A549 (cell line): Measurements from ENCODE around the gene NUAK1. TPM values are rescaled to one million over a fixed set of nuclear protein-coding genes. Genes with fewer than 3 reads are reported as not detected.
A peak's percentile ranks its signal among the peaks of the same experiment; 100 is the strongest.

Experiments
- ATAC-seq, 2 experiments: fragments of 200-7000 bp in 1 of 2; fragments of >200 bp in 1 of 2; cut with Nextera tagmentation in 1 of 2; cut with Tn5 transposase in 1 of 2; 3 replicates each; pipeline versions ENCODE4 v1.8.0 to v1.9.1; 2018 to 2020; ENCODE audit warnings: mild to moderate bottlenecking in 1 of 2, moderate library complexity in 1 of 2
- CTCF ChIA-PET: fragments of 300-600 bp; sonication (Branson Sonifier 250); formaldehyde crosslinking; extraction: SDS; loops from one replicate; lab custom pipeline; 2021; ENCODE audit warnings: antibody characterized with exemption, inconsistent platforms; lab: Yijun Ruan, JAX
- POLR2A ChIA-PET: fragments of 350-600 bp; formaldehyde crosslinking; extraction: SDS; loops from one replicate; lab custom pipeline; 2021; ENCODE audit warnings: antibody characterized with exemption, inconsistent platforms; lab: Yijun Ruan, JAX
- DNase-seq, 2 experiments: peaks; one replicate each; pipeline versions ENCODE4 v3.0.0 to v3.0.0-alpha.2; 2011 to 2016; ENCODE audit warnings: low read depth in 1 of 2, low spot score in 1 of 2
- FAIRE-seq: peaks from 2 replicates; lab custom pipeline; 2011; peaks lifted over from hg19 to GRCh38; lab: Jason Lieb, UNC
- H3K27ac ChIP-seq, 2 experiments: fragments of >200 bp; sonication (Bioruptor Twin); formaldehyde crosslinking; 3 replicates each; pipeline ENCODE4 v1.5.1; 2016 to 2017
- H3K4me1 ChIP-seq: fragments of >200 bp; sonication (Bioruptor Twin); formaldehyde crosslinking; 3 replicates; pipeline ENCODE4 v1.6.1; 2016
- H3K4me2 ChIP-seq: fragments of >200 bp; sonication (Bioruptor Twin); formaldehyde crosslinking; 3 replicates; pipeline ENCODE4 v1.6.1; 2016
- H3K4me3 ChIP-seq: fragments of >200 bp; sonication (Bioruptor Twin); formaldehyde crosslinking; 3 replicates; pipeline ENCODE4 v1.5.1; 2016
- H3K9me3 ChIP-seq: fragments of >200 bp; sonication (Bioruptor Twin); formaldehyde crosslinking; 3 replicates; pipeline ENCODE4 v1.6.1; 2016
- BHLHE40 ChIP-seq: IDR thresholded peaks from 2 replicates; pipeline ENCODE4 v1.6.1; 2012; ENCODE audit warnings: low read depth, low read length, inconsistent platforms
- CEBPB ChIP-seq, 2 experiments: fragments of >200 bp in 1 of 2; sonication (Bioruptor Twin) in 1 of 2; formaldehyde crosslinking in 1 of 2; IDR thresholded peaks; 2 replicates each; pipeline ENCODE4 v1.6.1; 2012 to 2016
- CHD2 ChIP-seq: fragments of 150-350 bp; IDR thresholded peaks from 2 replicates; pipeline ENCODE4 v1.6.1; 2014; ENCODE audit warnings: low read length; ENCODE audit not compliant: partially characterized antibody
- CHD4 ChIP-seq: fragments of 200-600 bp; sonication (generic); IDR thresholded peaks from 2 replicates; pipeline ENCODE4 v1.6.1; 2016; ENCODE audit warnings: antibody characterized with exemption, mild to moderate bottlenecking, borderline replicate concordance
- CTCF ChIP-seq: fragments of >200 bp; sonication (Bioruptor Twin); formaldehyde crosslinking; IDR thresholded peaks from 3 replicates; pipeline ENCODE4 v1.5.1; 2016
- EP300 ChIP-seq, 2 experiments: fragments of >200 bp; sonication (Bioruptor Twin); formaldehyde crosslinking; IDR thresholded peaks; 2 replicates in 1 of 2; 3 replicates in 1 of 2; pipeline ENCODE4 v1.6.1; 2016 to 2017
- ESRRA ChIP-seq: fragments of 150-350 bp; IDR thresholded peaks from 2 replicates; pipeline ENCODE4 v1.6.1; 2014; ENCODE audit warnings: mild to moderate bottlenecking, low read length, borderline replicate concordance
- FOSB ChIP-seq: fragments of 250-450 bp; sonication (Bioruptor Pico); IDR thresholded peaks from 2 replicates; pipeline ENCODE4 v1.5.0; 2020; ENCODE audit warnings: mild to moderate bottlenecking, moderate library complexity
- FOSL2 ChIP-seq, 2 experiments: fragments of 450-650 bp in 1 of 2; fragments of >200 bp in 1 of 2; sonication (Bioruptor Twin) in 1 of 2; formaldehyde crosslinking; IDR thresholded peaks; 2 replicates each; pipeline versions ENCODE4 v1.5.0 to v1.6.1; 2016 to 2020; ENCODE audit warnings: mild to moderate bottlenecking in 1 of 2, moderate library complexity in 1 of 2
- FOXS1 ChIP-seq: fragments of 250-450 bp; sonication (Bioruptor Pico); IDR thresholded peaks from 2 replicates; pipeline ENCODE4 v1.5.0; 2020; ENCODE audit warnings: mild to moderate bottlenecking, moderate library complexity
- GATA3 ChIP-seq: IDR thresholded peaks from 2 replicates; pipeline ENCODE4 v1.6.1; 2012; ENCODE audit warnings: borderline replicate concordance
- HMGXB4 ChIP-seq: fragments of 250-450 bp; sonication (Bioruptor Pico); IDR thresholded peaks from 2 replicates; pipeline ENCODE4 v1.5.0; 2021; ENCODE audit warnings: mild to moderate bottlenecking, moderate library complexity, borderline replicate concordance
- HOXA7 ChIP-seq: fragments of 250-450 bp; sonication (Bioruptor Pico); IDR thresholded peaks from 2 replicates; pipeline ENCODE4 v1.5.0; 2020; ENCODE audit warnings: mild to moderate bottlenecking, moderate library complexity
- HOXB5 ChIP-seq: fragments of 250-450 bp; sonication (Bioruptor Pico); IDR thresholded peaks from 2 replicates; pipeline ENCODE4 v1.5.0; 2020; ENCODE audit warnings: mild to moderate bottlenecking, moderate library complexity
- KDM1A ChIP-seq: fragments of 200-600 bp; sonication (generic); IDR thresholded peaks from 2 replicates; pipeline ENCODE4 v1.6.1; 2016; ENCODE audit warnings: low read depth, mild to moderate bottlenecking
- KDM5A ChIP-seq: fragments of 200-600 bp; sonication (generic); IDR thresholded peaks from 2 replicates; pipeline ENCODE4 v1.6.1; 2016; ENCODE audit warnings: antibody characterized with exemption, mild to moderate bottlenecking
- MAFK ChIP-seq: fragments of 450-650 bp; IDR thresholded peaks from 2 replicates; pipeline ENCODE4 v1.6.1; 2014; ENCODE audit not compliant: partially characterized antibody
- MAZ ChIP-seq: fragments of 150-350 bp; IDR thresholded peaks from 2 replicates; pipeline ENCODE4 v1.6.1; 2014; ENCODE audit warnings: antibody characterized with exemption, low read depth, low read length, borderline replicate concordance
- MYC ChIP-seq: IDR thresholded peaks from 2 replicates; pipeline ENCODE4 v1.6.1; 2012; ENCODE audit warnings: mild to moderate bottlenecking, inconsistent platforms, low read length, improper control_type of control experiment, borderline replicate concordance
- NFE2L2 ChIP-seq: fragments of 150-350 bp; conservative IDR thresholded peaks from 2 replicates; pipeline ENCODE4 v1.6.1; 2014; ENCODE audit warnings: low read length
- POLR2A ChIP-seq: IDR thresholded peaks from 2 replicates; pipeline ENCODE4 v1.6.1; 2012; ENCODE audit warnings: mild to moderate bottlenecking, low read length
- RAD21 ChIP-seq, 2 experiments: fragments of >200 bp in 1 of 2; sonication (Bioruptor Twin) in 1 of 2; formaldehyde crosslinking in 1 of 2; IDR thresholded peaks in 1 of 2; conservative IDR thresholded peaks in 1 of 2; 2 replicates in 1 of 2; 3 replicates in 1 of 2; pipeline ENCODE4 v1.6.1; 2012 to 2018; ENCODE audit warnings: inconsistent platforms in 1 of 2
- RARB ChIP-seq: fragments of 250-450 bp; sonication (Bioruptor Pico); IDR thresholded peaks from 2 replicates; pipeline ENCODE4 v1.8.0; 2021; ENCODE audit warnings: mild to moderate bottlenecking, moderate library complexity
- RCOR1 ChIP-seq: fragments of 150-350 bp; IDR thresholded peaks from 2 replicates; pipeline ENCODE4 v1.6.1; 2014; ENCODE audit warnings: antibody characterized with exemption, low read length, low read depth
- RNF2 ChIP-seq: fragments of 200-600 bp; sonication (generic); IDR thresholded peaks from 2 replicates; pipeline ENCODE4 v1.6.1; 2016; ENCODE audit warnings: low read depth, mild to moderate bottlenecking, antibody characterized with exemption, moderate library complexity, borderline replicate concordance
- SREBF2 ChIP-seq: fragments of 450-650 bp; IDR thresholded peaks from 2 replicates; pipeline ENCODE4 v1.6.1; 2014; ENCODE audit warnings: mild to moderate bottlenecking, moderate library complexity
- TFCP2L1 ChIP-seq: fragments of 250-450 bp; sonication (Bioruptor Pico); IDR thresholded peaks from 2 replicates; pipeline ENCODE4 v1.5.0; 2021; ENCODE audit warnings: mild to moderate bottlenecking
- TP53 ChIP-seq: fragments of 250-450 bp; sonication (Bioruptor Pico); IDR thresholded peaks from 2 replicates; pipeline ENCODE4 v1.5.0; 2021; ENCODE audit warnings: mild to moderate bottlenecking, moderate library complexity
- ZC3H11A ChIP-seq: fragments of 450-650 bp; IDR thresholded peaks from 2 replicates; pipeline ENCODE4 v1.6.1; 2014; ENCODE audit warnings: antibody characterized with exemption, mild to moderate bottlenecking
- ZSCAN20 ChIP-seq: fragments of 250-450 bp; sonication (Bioruptor Pico); IDR thresholded peaks from 2 replicates; pipeline ENCODE4 v1.8.0; 2022; ENCODE audit warnings: mild to moderate bottlenecking, moderate library complexity
- WGBS: methylation state at CpG from one replicate; pipeline ENCODE4 v1.1.6; 2017; ENCODE audit errors: missing lambda C conversion rate; 5-methylcytosine and 5-hydroxymethylcytosine counted together
- polyA plus RNA-seq, 4 experiments: library from polyadenylated mRNA; depleted of rRNA in 3 of 4; stranded (reverse); fragments of >200 nt; fragmentation: RNase III in 1 of 4; extraction: RNeasy Plus Mini Kit Qiagen cat#74134 plus additional on column Dnase treatment in 1 of 4; gene quantifications; 2 replicates in 3 of 4; 3 replicates in 1 of 4; pipeline ENCODE4 v1.2.3, GENCODE V29; 2011 to 2017
- TF ChIP-seq, protein P1 (sequence below): fragments of 250-450 bp; sonication (Bioruptor Pico); IDR thresholded peaks from 2 replicates; pipeline ENCODE4 v1.5.0; 2020; ENCODE audit warnings: low read depth, mild to moderate bottlenecking, moderate library complexity
- TF ChIP-seq, protein P2 (sequence below): IDR thresholded peaks from 2 replicates; pipeline ENCODE4 v1.6.1; 2012

Gene NUAK1
- polyA plus RNA-seq, 2 of the 4 experiments (the other 2 are of a cell fraction), result 20.8 to 22.3 TPM

- H3K9me3 ChIP-seq, result no peaks in the 10 kb centered on the region
- FAIRE-seq (no peak), DNase-seq (no peak)
- CTCF ChIA-PET, result interaction anchor here (0.9 to 6.0 kb wide), 7 partner anchors 9 to 608 kb away, joined by 3 to 52 read pairs (median 3); no protein-coding TSS in a partner anchor
- H3K27ac ChIP-seq, result peak overlapping the region; percentile 62 to 80
- peaks cover 39% of the 10 kb centered on the region for H3K4me1 ChIP-seq
- H3K4me3 ChIP-seq, result no peak overlapping the region
- peak overlapping the region; percentile 80; the same call in 2 of the 3 replicates for H3K4me2 ChIP-seq
- TF ChIP-seq CHD4, result no peak
- TF ChIP-seq HOXA7, result no peak
- TF ChIP-seq FOSB (CRISPR knock-in tag), result no peak
- no peak for TF ChIP-seq MAZ
- TF ChIP-seq TFCP2L1 (CRISPR knock-in tag), result no peak
- TF ChIP-seq ESRRA, result no peak
- no peak for TF ChIP-seq MAFK
- no peak for TF ChIP-seq FOXS1 (CRISPR knock-in tag)
- no peak for TF ChIP-seq MYC
- no peak for TF ChIP-seq ZSCAN20 (CRISPR knock-in tag)
- TF ChIP-seq KDM5A, result no peak
- no peak for TF ChIP-seq CEBPB (IDR thresholded peaks at IDR 0.05)
- TF ChIP-seq, protein P1, sequence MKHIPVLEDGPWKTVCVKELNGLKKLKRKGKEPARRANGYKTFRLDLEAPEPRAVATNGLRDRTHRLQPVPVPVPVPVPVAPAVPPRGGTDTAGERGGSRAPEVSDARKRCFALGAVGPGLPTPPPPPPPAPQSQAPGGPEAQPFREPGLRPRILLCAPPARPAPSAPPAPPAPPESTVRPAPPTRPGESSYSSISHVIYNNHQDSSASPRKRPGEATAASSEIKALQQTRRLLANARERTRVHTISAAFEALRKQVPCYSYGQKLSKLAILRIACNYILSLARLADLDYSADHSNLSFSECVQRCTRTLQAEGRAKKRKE (CRISPR knock-in tag), result no peak
- TF ChIP-seq HOXB5 (CRISPR knock-in tag), result no peak
- TF ChIP-seq RCOR1, result no peak
- no peak for TF ChIP-seq SREBF2
- no peak for TF ChIP-seq POLR2A
- no peak for TF ChIP-seq RAD21 (conservative IDR thresholded peaks at IDR 0.05 in 1 of 2, IDR thresholded peaks at IDR 0.05 in 1 of 2)
- no peak for TF ChIP-seq BHLHE40
- TF ChIP-seq, all 56 proteins: peak for 0
- no peak for ATAC-seq
- 36% methylated on average over 1 of the region's 1 CpG for WGBS
- POLR2A ChIA-PET, result interaction anchor here (0.8 to 2.4 kb wide), 6 partner anchors 55 to 110 kb away, joined by 3 to 17 read pairs (median 5); partner anchors contain the start of gene NUAK1
Measured at GRCh38 chr12:106029532-106029931, 109.2 kb downstream of the NUAK1 start.

DNA sequence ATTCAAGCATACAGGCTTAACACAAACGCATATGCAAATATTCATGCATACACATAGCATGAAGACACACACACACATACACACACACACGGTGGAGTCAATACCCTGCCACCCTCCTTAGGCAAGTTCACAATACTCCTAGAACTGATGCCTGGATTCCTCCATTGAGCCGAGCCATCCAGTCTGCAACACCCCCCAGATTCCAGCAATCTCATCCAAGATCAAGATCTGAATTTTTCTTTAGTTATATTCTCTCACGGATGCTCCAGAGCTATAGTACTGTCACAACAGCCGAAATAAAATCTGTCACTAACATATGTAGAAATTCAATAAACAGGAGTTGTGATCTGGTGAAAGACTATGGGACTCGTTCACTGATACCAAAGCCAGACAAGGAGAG lies 110.8 kb downstream of the NUAK1 start:
- H3K4me2 ChIP-seq, result no peak overlapping the region
- DNase-seq, result no peak
- no peak for ATAC-seq
- WGBS, result 86% methylated on average over 6 of the region's 6 CpGs
- peak overlapping the region in 1 of 2 experiments; percentile 56; a peak in 2 of 6 replicates for H3K27ac ChIP-seq
- POLR2A ChIA-PET, result no interaction called here
- H3K4me1 ChIP-seq, result peaks cover 48% of the 10 kb centered on the region
- H3K9me3 ChIP-seq, result no peaks in the 10 kb centered on the region
- H3K4me3 ChIP-seq, result no peak overlapping the region
- FAIRE-seq, result no peak
- CTCF ChIA-PET, result interaction anchor here (1.0 kb wide), 1 partner anchor 103 kb away, joined by 3 read pairs; no protein-coding TSS in a partner anchor
- TF ChIP-seq EP300 (IDR thresholded peaks at IDR 0.05) (no peak), CHD2 (no peak), RCOR1 (no peak), KDM5A (no peak), POLR2A (no peak), HMGXB4 (CRISPR knock-in tag) (no peak), CTCF (no peak), NFE2L2 (no peak), GATA3 (no peak), KDM1A (no peak), RNF2 (no peak), TFCP2L1 (CRISPR knock-in tag) (no peak), MAZ (no peak), TP53 (CRISPR knock-in tag) (no peak), RAD21 (conservative IDR thresholded peaks at IDR 0.05 in 1 of 2, IDR thresholded peaks at IDR 0.05 in 1 of 2) (no peak), ZC3H11A (no peak), RARB (CRISPR knock-in tag) (no peak), FOSL2 (IDR thresholded peaks at IDR 0.05) (no peak), FOSL2 (CRISPR knock-in tag; IDR thresholded peaks at IDR 0.05) (no peak), FOXS1 (CRISPR knock-in tag) (no peak)
- TF ChIP-seq, protein P2, sequence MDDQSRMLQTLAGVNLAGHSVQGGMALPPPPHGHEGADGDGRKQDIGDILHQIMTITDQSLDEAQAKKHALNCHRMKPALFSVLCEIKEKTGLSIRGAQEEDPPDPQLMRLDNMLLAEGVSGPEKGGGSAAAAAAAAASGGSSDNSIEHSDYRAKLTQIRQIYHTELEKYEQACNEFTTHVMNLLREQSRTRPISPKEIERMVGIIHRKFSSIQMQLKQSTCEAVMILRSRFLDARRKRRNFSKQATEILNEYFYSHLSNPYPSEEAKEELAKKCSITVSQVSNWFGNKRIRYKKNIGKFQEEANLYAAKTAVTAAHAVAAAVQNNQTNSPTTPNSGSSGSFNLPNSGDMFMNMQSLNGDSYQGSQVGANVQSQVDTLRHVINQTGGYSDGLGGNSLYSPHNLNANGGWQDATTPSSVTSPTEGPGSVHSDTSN, result no peak
